CD4-positive, alpha-beta T cell (primary cell): ENCODE measurements around the gene GFOD1. TPM values are rescaled to one million over a fixed set of nuclear protein-coding genes. Genes with fewer than 3 reads are reported as not detected.
A peak's percentile ranks its signal among the peaks of the same experiment; 100 is the strongest.

Experiments used
- ATAC-seq: fragments of 200-7000 bp; cut with Tn5 transposase; one replicate; pipeline ENCODE4 v1.10.0; 2022; ENCODE audit warnings: mild to moderate bottlenecking; ENCODE audit not compliant: poor library complexity
- CTCF ChIA-PET: fragments of 350-600 bp; sonication (Branson Sonifier 250); formaldehyde crosslinking; loops from one replicate; lab custom pipeline; 2021; ENCODE audit warnings: antibody characterized with exemption, inconsistent platforms; lab: Charles Lee
- POLR2A ChIA-PET: fragments of 350-600 bp; sonication (Branson Sonifier 250); formaldehyde crosslinking; loops from one replicate; lab custom pipeline; 2021; ENCODE audit warnings: antibody characterized with exemption, inconsistent platforms; lab: Charles Lee
- DNase-seq, 14 experiments: peaks; one replicate each; pipeline ENCODE4 v3.0.0-alpha.2; 2013 to 2020; ENCODE audit warnings: mixed read lengths in 2 of 14
- H3K27ac ChIP-seq, 2 donors: one replicate each; pipeline versions ENCODE4 v1.5.1 to v1.7.0; 2013; ENCODE audit warnings: low read length in 2 of 2, low read depth in 1 of 2, mild to moderate bottlenecking in 1 of 2
- H3K27me3 ChIP-seq, 2 experiments: 1 replicate in 1 of 2; 2 replicates in 1 of 2; pipeline versions ENCODE4 v1.6.1 to v1.7.0; 2013; ENCODE audit warnings: low read length in 2 of 2, control low read depth in 1 of 2, mild to moderate bottlenecking in 1 of 2, moderate library complexity in 1 of 2; ENCODE audit not compliant: insufficient read depth in 2 of 2, control insufficient read depth in 1 of 2
- H3K36me3 ChIP-seq: one replicate; pipeline ENCODE4 v1.6.1; 2013; ENCODE audit warnings: low read length, control low read depth; ENCODE audit not compliant: insufficient read depth
- H3K4me1 ChIP-seq: one replicate; pipeline ENCODE4 v1.6.1; 2013; ENCODE audit warnings: low read length, control low read depth; ENCODE audit not compliant: insufficient read depth
- H3K4me3 ChIP-seq: one replicate; pipeline ENCODE4 v1.5.1; 2013; ENCODE audit warnings: mild to moderate bottlenecking, low read length, moderate library complexity
- H3K9me3 ChIP-seq, 2 experiments: 1 replicate in 1 of 2; 2 replicates in 1 of 2; pipeline versions ENCODE4 v1.6.1 to v1.7.0; 2013; ENCODE audit warnings: low read length in 2 of 2, mild to moderate bottlenecking in 2 of 2, control low read depth in 1 of 2, moderate library complexity in 1 of 2; ENCODE audit not compliant: control insufficient read depth in 1 of 2, insufficient read depth in 1 of 2
- H3K27ac Mint-ChIP-seq: one replicate; pipeline ENCODE4 v1.8.0; 2020; ENCODE audit warnings: mixed read lengths
- H3K27me3 Mint-ChIP-seq: one replicate; pipeline ENCODE4 v1.8.0; 2021; ENCODE audit warnings: mixed read lengths
- H3K36me3 Mint-ChIP-seq: one replicate; pipeline ENCODE4 v1.8.0; 2021; ENCODE audit warnings: low read depth, mixed read lengths
- H3K4me1 Mint-ChIP-seq: one replicate; pipeline ENCODE4 v1.8.0; 2021; ENCODE audit warnings: low read depth, mixed read lengths
- H3K4me3 Mint-ChIP-seq: one replicate; pipeline ENCODE4 v1.8.0; 2020; ENCODE audit warnings: mild to moderate bottlenecking, mixed read lengths
- H3K9me3 Mint-ChIP-seq: one replicate; pipeline ENCODE4 v1.8.0; 2020; ENCODE audit warnings: mixed read lengths
- intact Hi-C, 2 experiments: fragments of 100-400 bp; cut with DNase I in 1 of 2; cut with micrococcal nuclease in 1 of 2; formaldehyde crosslinking; loops; one replicate each; pipeline versions ENCODE4 v1.15.1 to v1.9.0; 2023 to 2025; cut with DNase I, micrococcal nuclease
- total RNA-seq, 174 experiments: library from RNA in 2 of 174; stranded (reverse) in 2 of 174; gene quantifications; one replicate each; pipeline ENCODE4 v1.2.3 and lab custom pipeline; 2021 to 2026
- TF ChIP-seq, protein P1 (sequence below): fragments of 200-600 bp; IDR thresholded peaks from one replicate; pipeline ENCODE4 v1.8.0; 2022; ENCODE audit warnings: antibody characterized with exemption, mild to moderate bottlenecking

GFOD1 gene
- total RNA-seq, 2 experiments from 2014 or later = 1.3 to 2.0 TPM

- no peaks in the 10 kb centered on the region for H3K36me3 Mint-ChIP-seq
- POLR2A ChIA-PET = no interaction called here
- intact Hi-C loops = loop anchor here in 1 of 2 experiments (5.0 kb wide), 1 partner anchor 123 kb away; no protein-coding TSS in a partner anchor
- H3K27ac Mint-ChIP-seq = no peak overlapping the region
- no peak overlapping the region for H3K27ac ChIP-seq
- H3K4me1 ChIP-seq = peaks cover 3% of the 10 kb centered on the region
- CTCF ChIA-PET = no interaction called here
- TF ChIP-seq, protein P1, sequence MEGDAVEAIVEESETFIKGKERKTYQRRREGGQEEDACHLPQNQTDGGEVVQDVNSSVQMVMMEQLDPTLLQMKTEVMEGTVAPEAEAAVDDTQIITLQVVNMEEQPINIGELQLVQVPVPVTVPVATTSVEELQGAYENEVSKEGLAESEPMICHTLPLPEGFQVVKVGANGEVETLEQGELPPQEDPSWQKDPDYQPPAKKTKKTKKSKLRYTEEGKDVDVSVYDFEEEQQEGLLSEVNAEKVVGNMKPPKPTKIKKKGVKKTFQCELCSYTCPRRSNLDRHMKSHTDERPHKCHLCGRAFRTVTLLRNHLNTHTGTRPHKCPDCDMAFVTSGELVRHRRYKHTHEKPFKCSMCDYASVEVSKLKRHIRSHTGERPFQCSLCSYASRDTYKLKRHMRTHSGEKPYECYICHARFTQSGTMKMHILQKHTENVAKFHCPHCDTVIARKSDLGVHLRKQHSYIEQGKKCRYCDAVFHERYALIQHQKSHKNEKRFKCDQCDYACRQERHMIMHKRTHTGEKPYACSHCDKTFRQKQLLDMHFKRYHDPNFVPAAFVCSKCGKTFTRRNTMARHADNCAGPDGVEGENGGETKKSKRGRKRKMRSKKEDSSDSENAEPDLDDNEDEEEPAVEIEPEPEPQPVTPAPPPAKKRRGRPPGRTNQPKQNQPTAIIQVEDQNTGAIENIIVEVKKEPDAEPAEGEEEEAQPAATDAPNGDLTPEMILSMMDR = no peak
- ATAC-seq (peak; percentile 62), DNase-seq (peak in 7 of 14 experiments; percentile 11 to 60 (median 36))
- peaks cover under 1% of the 10 kb centered on the region for H3K4me1 Mint-ChIP-seq
- H3K27me3 Mint-ChIP-seq = no peaks in the 10 kb centered on the region
- H3K36me3 ChIP-seq = no peaks in the 10 kb centered on the region
- H3K4me3 Mint-ChIP-seq = no peak overlapping the region
- H3K9me3 Mint-ChIP-seq = no peaks in the 10 kb centered on the region
- no peaks in the 10 kb centered on the region for H3K9me3 ChIP-seq
- no peak overlapping the region for H3K4me3 ChIP-seq
- no peaks in the 10 kb centered on the region for H3K27me3 ChIP-seq
Measured at GRCh38 chr6:13413900-13414555, 73.4 kb downstream of the GFOD1 start.

DNA sequence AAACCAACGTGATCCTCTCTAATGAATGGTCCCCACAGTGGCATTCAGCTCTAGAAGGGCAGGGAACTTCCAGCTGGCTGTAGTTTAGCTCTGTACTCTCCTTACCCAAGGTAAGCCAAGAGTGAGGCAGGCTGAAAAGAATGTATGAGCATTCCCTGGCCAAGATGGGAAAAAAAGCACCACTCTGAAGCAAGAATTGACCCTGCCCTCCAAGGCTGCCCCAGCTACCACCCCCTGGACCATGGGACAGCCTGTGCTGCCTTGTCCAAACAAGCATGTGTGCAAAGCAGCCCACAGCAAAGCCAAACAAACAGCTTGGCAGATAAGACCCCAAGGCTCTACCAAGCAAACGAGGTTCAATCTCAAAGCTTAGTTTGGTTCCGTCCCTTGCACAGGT is 73.9 kb downstream of the GFOD1 start:
- H3K27ac ChIP-seq = no peak overlapping the region
- Mint-ChIP-seq H3K9me3 (no peaks in the 10 kb centered on the region), H3K27me3 (no peaks in the 10 kb centered on the region), H3K27ac (no peak overlapping the region), H3K4me1 (no peaks in the 10 kb centered on the region), H3K4me3 (no peak overlapping the region), H3K36me3 (no peaks in the 10 kb centered on the region)
- H3K36me3 ChIP-seq = no peaks in the 10 kb centered on the region
- H3K4me1 ChIP-seq = peaks cover 3% of the 10 kb centered on the region
- H3K4me3 ChIP-seq = no peak overlapping the region
- DNase-seq (no peak), ATAC-seq (no peak)
- ChIA-PET POLR2A (no interaction called here), CTCF (no interaction called here)
- H3K9me3 ChIP-seq = no peaks in the 10 kb centered on the region
- H3K27me3 ChIP-seq = no peaks in the 10 kb centered on the region
- TF ChIP-seq, protein P1 = no peak
- intact Hi-C loops = loop anchor here in 1 of 2 experiments (5.0 kb wide), 1 partner anchor 124 kb away; no protein-coding TSS in a partner anchor

DNA sequence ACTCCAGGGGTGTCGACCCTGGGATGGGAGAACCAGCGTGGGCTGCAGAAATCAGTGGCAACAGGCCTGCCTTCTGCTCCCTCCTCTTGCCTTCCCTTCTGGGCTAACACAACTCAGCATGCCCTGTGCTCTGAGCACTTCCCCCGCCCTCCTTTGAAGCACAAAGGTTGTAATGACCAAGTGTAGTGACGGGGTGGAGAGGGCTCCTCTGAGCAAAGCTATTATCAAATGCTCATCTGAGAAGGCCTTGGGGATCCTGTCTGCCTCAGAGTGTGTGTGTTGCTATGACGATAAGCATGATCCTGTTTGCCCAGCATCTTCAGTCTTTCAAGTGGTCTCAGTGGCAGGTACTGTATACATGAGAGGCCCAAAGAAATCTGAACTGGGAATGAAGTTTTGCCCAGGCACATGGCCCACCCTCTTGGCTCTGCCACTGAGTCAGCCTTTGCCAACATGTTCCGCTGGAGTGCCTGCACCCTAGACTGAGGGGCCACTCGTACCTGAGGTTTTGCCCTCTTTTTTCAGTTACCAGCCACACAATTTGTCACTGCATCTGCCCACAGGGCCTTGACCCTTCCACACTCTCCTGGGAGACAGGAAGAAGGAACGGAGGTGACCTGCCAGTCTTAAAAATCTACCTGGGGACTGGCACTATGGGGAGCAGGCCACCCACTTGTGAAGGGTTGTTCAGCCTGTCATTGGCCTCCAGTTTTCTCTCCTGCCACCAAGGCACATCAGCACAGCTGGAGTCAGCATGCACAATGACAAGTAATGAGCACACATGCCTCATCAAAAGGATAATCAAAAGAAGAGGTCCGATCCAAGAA is 74.5 kb downstream of the GFOD1 start:
- Histone ChIP-seq H3K4me1 (peaks cover 3% of the 10 kb centered on the region), H3K4me3 (no peak overlapping the region), H3K36me3 (no peaks in the 10 kb centered on the region), H3K27ac (no peak overlapping the region), H3K9me3 (no peaks in the 10 kb centered on the region), H3K27me3 (no peaks in the 10 kb centered on the region)
- H3K4me3 Mint-ChIP-seq = no peak overlapping the region
- ATAC-seq = no peak
- intact Hi-C loops = loop anchor here in 1 of 2 experiments (5.0 kb wide), 1 partner anchor 124 kb away; no protein-coding TSS in a partner anchor
- H3K27ac Mint-ChIP-seq = no peak overlapping the region
- H3K36me3 Mint-ChIP-seq = no peaks in the 10 kb centered on the region
- no peaks in the 10 kb centered on the region for H3K4me1 Mint-ChIP-seq
- TF ChIP-seq, protein P1 = no peak
- no peaks in the 10 kb centered on the region for H3K9me3 Mint-ChIP-seq
- ChIA-PET POLR2A (no interaction called here), CTCF (interaction anchor here (0.9 kb wide), 1 partner anchor 16 kb away, joined by 3 read pairs; no protein-coding TSS in a partner anchor)
- no peaks in the 10 kb centered on the region for H3K27me3 Mint-ChIP-seq
- DNase-seq = no peak
